Ovary (tissue), 9 donors: ENCODE data around the gene TCIRG1. TPM values are rescaled to one million over a fixed set of nuclear protein-coding genes. Genes with fewer than 3 reads are reported as not detected.
A peak's percentile ranks its signal among the peaks of the same experiment; 100 is the strongest.

Experiments
- DNase-seq, 5 donors: peaks; one replicate each; pipeline ENCODE4 v3.0.0-alpha.2; 2019 to 2020
- H3K27ac ChIP-seq, 2 donors: fragments of 200-600 bp; one replicate each; pipeline versions ENCODE4 v1.5.1 to v1.8.0; 2019 to 2022
- H3K27me3 ChIP-seq: fragments of 200-600 bp; one replicate; pipeline ENCODE4 v1.8.0; 2022
- H3K36me3 ChIP-seq: fragments of 200-600 bp; sonication (generic); one replicate; pipeline ENCODE4 v1.5.1; 2019
- H3K4me1 ChIP-seq: one replicate; pipeline ENCODE4 v1.8.1; 2013; ENCODE audit warnings: mild to moderate bottlenecking, moderate library complexity; ENCODE audit not compliant: insufficient read depth
- H3K4me3 ChIP-seq: fragments of 200-600 bp; sonication (generic); one replicate; pipeline ENCODE4 v1.5.1; 2017
- H3K9me3 ChIP-seq, 2 donors: fragments of 200-600 bp in 1 of 2; sonication (generic) in 1 of 2; one replicate each; pipeline versions ENCODE4 v1.5.1 to v1.8.1; 2013 to 2019; ENCODE audit warnings: mild to moderate bottlenecking in 1 of 2, moderate library complexity in 1 of 2
- EP300 ChIP-seq: sonication (generic); formaldehyde crosslinking; IDR thresholded peaks from one replicate; pipeline ENCODE4 v1.6.1; 2017; ENCODE audit warnings: antibody characterized with exemption
- POLR2A ChIP-seq: fragments of 450-650 bp; IDR thresholded peaks from one replicate; pipeline ENCODE4 v1.6.1; 2017; ENCODE audit warnings: antibody characterized with exemption, mild to moderate bottlenecking, moderate library complexity
- WGBS, 3 donors: extraction: QIAGEN DNeasy Blood & Tissue Kit in 1 of 3; methylation state at CpG; one replicate each; pipeline versions ENCODE4 v1.1.5 to v1.1.7; 2013 to 2017; 5-methylcytosine and 5-hydroxymethylcytosine counted together
- intact Hi-C, 4 donors: fragments of 100-400 bp; cut with DNase I; formaldehyde crosslinking; loops; one replicate each; pipeline versions ENCODE4 v1.11.0 to v1.15.1; 2022 to 2023
- microRNA-seq, 3 donors: library from miRNA; unstranded; fragments of <30 nt; microRNA quantifications; one replicate each; pipeline versions ENCODE4 to v1.2.0, GENCODE V29; 2019 to 2020
- polyA plus RNA-seq, 2 donors: library from polyadenylated mRNA; stranded (reverse); fragments of 200-250 nt in 1 of 2; fragments of 350-450 nt in 1 of 2; fragmentation: Illumina TruSeq in 1 of 2; extraction: RNeasy Lipid Tissue Mini Kit (QIAGEN cat#74804) in 1 of 2; gene quantifications; one replicate each; pipeline ENCODE4 v1.2.3, GENCODE V29; 2013 to 2014
- small RNA-seq: library from RNA; depleted of rRNA; stranded (forward); fragments of <200 nt; gene quantifications from one replicate; pipeline ENCODE3, GENCODE V24; 2016
- total RNA-seq, 7 donors: library from RNA; depleted of rRNA in 2 of 7; stranded (reverse); fragments of >200 nt in 2 of 7; fragmentation: NEBNext Ultra II Directional in 3 of 7; extraction: Animal tissue kit (Norgen Biotek cat#: 25700) in 3 of 7; gene quantifications; one replicate each; pipeline versions ENCODE4 v1.1.0 to v1.2.4, GENCODE V29; 2016 to 2023
- TF ChIP-seq, protein P1 (sequence below), 3 donors: fragments of 450-650 bp in 2 of 3; fragments of 200-600 bp in 1 of 3; IDR thresholded peaks; one replicate each; pipeline versions ENCODE4 v1.5.1 to v1.8.0; 2016 to 2022; ENCODE audit warnings: antibody characterized with exemption in 3 of 3, mild to moderate bottlenecking in 1 of 3
- donor health status: DM: no; HTN: no; CAD: no; lungs with moderate emphysema.
- donor health status: DM: no; HTN: no; CAD: no.
- donor health status: Bipolar disorder and iron deficiency.
- donor health status: DM: yes; HTN: yes; CAD: no.
- donor health status: DM: no; HTN: no; CAD: no.
- donor health status: DM: yes; HTN: yes; CAD: no.

Gene TCIRG1
- total and polyA plus RNA-seq, 9 donors = 2.2 to 109 (median 77.4) TPM

GRCh38 chr11:68093565-68093964, 54.7 kb downstream of the TCIRG1 start:
- intact Hi-C loops = loop anchor here in 1 of 4 donors (10.0 kb wide), 1 partner anchor 49 kb away; no protein-coding TSS in a partner anchor
- no peak overlapping the region for H3K27ac ChIP-seq
- 92 to 94% (median 92%) methylated on average over 4 of the region's 4 CpGs for WGBS, 3 donors
- H3K9me3 ChIP-seq = no peaks in the 10 kb centered on the region
- TF ChIP-seq POLR2A = no peak
- TF ChIP-seq EP300 = no peak
- TF ChIP-seq, protein P1, sequence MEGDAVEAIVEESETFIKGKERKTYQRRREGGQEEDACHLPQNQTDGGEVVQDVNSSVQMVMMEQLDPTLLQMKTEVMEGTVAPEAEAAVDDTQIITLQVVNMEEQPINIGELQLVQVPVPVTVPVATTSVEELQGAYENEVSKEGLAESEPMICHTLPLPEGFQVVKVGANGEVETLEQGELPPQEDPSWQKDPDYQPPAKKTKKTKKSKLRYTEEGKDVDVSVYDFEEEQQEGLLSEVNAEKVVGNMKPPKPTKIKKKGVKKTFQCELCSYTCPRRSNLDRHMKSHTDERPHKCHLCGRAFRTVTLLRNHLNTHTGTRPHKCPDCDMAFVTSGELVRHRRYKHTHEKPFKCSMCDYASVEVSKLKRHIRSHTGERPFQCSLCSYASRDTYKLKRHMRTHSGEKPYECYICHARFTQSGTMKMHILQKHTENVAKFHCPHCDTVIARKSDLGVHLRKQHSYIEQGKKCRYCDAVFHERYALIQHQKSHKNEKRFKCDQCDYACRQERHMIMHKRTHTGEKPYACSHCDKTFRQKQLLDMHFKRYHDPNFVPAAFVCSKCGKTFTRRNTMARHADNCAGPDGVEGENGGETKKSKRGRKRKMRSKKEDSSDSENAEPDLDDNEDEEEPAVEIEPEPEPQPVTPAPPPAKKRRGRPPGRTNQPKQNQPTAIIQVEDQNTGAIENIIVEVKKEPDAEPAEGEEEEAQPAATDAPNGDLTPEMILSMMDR (IDR thresholded peaks at IDR 0.05) = no peak
- no peak overlapping the region for H3K4me3 ChIP-seq
- H3K27me3 ChIP-seq = no peaks in the 10 kb centered on the region
- no peaks in the 10 kb centered on the region for H3K36me3 ChIP-seq
- no peak for DNase-seq
- no peaks in the 10 kb centered on the region for H3K4me1 ChIP-seq

DNA sequence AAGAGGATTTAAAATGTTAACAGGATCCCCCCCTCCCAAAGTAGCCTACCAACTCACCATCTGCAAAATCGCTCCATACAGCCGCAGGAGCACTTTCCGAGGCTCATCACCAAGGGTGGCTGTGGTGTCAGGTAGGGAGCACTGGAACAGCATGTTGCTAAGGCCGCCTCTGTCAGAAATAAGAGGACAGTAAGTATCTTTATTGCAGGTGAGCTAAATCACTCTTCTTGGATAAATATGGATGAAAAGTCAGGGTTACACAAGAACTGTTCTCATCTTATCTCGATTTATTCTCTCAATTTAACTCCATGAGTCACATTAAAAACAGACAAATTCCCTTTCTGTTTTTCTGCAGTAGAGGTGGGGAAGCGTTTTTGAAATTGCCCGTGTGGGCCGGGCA, 58.1 kb downstream of the TCIRG1 start:
- no peak for DNase-seq
- no peak overlapping the region for H3K27ac ChIP-seq
- H3K9me3 ChIP-seq = no peaks in the 10 kb centered on the region
- WGBS, 3 donors = 92 to 95% (median 92%) methylated on average over 8 of the region's 8 CpGs
- no peak overlapping the region for H3K4me3 ChIP-seq
- peaks cover 3% of the 10 kb centered on the region for H3K4me1 ChIP-seq
- no peaks in the 10 kb centered on the region for H3K27me3 ChIP-seq
- TF ChIP-seq EP300 = no peak
- no peak for TF ChIP-seq POLR2A
- TF ChIP-seq, protein P1 (IDR thresholded peaks at IDR 0.05) = no peak
- no peaks in the 10 kb centered on the region for H3K36me3 ChIP-seq
- intact Hi-C loops = loop anchor here in 1 of 4 donors (10.0 kb wide), 1 partner anchor 52 kb away; no protein-coding TSS in a partner anchor

GRCh38 chr11:68099057-68099456, 60.2 kb downstream of the TCIRG1 start:
- Histone ChIP-seq H3K27me3 (no peaks in the 10 kb centered on the region), H3K9me3 (no peaks in the 10 kb centered on the region), H3K36me3 (no peaks in the 10 kb centered on the region), H3K4me3 (no peak overlapping the region), H3K27ac (peak overlapping the region in 1 of 2 donors; percentile 22), H3K4me1 (peaks cover 3% of the 10 kb centered on the region)
- DNase-seq = no peak
- intact Hi-C loops = loop anchor here in 1 of 4 donors (10.0 kb wide), 1 partner anchor 54 kb away; no protein-coding TSS in a partner anchor
- no peak for TF ChIP-seq EP300
- TF ChIP-seq, protein P1 (IDR thresholded peaks at IDR 0.05) = no peak
- no peak for TF ChIP-seq POLR2A

DNA sequence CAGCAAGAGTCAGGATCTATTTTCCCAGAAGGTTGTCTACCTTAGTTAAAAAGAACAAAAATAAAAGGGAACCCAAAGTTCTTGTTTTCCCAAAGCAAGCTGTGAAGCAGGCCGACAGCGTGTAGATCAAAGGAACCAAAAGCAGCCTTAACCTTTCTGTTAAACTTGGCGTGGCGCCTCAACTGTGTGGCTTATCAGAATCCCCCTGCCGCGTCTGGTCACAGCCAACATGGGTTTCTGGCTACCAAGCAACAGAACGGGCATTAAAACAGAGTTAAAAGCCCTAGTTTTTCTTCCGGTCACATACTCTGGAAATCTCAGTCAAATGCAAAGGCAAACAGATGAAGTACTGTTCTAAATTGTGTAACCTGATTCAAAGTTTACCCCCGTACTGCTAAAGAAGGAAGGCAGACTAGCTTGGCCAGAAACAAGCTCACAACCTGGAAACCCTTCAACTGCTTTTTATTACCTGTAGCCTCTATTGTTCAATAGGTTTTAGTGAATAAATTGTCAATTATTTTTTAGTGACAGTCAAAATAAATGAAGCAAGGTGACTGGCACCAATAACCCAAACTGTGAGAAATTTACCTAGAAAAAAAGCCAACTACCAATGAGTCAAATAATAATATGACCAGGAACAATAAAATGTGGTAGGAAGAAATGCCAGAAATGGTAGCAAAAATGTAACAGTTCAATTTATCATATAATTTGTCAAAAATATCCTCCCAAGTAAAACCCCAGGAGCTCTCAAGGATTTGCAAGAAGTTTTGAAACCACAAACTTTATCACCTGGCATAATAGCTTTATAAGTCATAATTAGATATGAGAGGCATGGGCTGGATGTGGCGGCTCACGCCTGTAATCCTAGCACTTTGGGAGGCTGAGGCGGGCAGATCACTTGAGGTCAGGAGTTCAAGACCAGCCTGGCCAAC, 60.9 kb downstream of the TCIRG1 start:
- no peaks in the 10 kb centered on the region for H3K27me3 ChIP-seq
- no peaks in the 10 kb centered on the region for H3K36me3 ChIP-seq
- WGBS, 3 donors = 25 to 37% (median 25%) methylated on average over 12 of the region's 12 CpGs
- peak overlapping the region in 1 of 2 donors; percentile 22 for H3K27ac ChIP-seq
- H3K4me1 ChIP-seq = peaks cover 3% of the 10 kb centered on the region
- DNase-seq = peak; percentile 62 to 81 (median 69)
- H3K9me3 ChIP-seq = no peaks in the 10 kb centered on the region
- intact Hi-C loops = loop anchor here in 1 of 4 donors (10.0 kb wide), 1 partner anchor 55 kb away; no protein-coding TSS in a partner anchor
- no peak for TF ChIP-seq POLR2A
- TF ChIP-seq, protein P1 (IDR thresholded peaks at IDR 0.05) = no peak
- no peak for TF ChIP-seq EP300
- no peak overlapping the region for H3K4me3 ChIP-seq

Small RNAs within 50 kb of the gene (microRNA-seq; reads per million reads assigned to microRNA genes)
- gene MIR4691 (0 reads per million in 3 donors), gene MIR6753 (0 reads per million in 3 donors), gene MIR7113 (0 to 0.47 (median 0.36) reads per million in 3 donors)

Small RNAs within 50 kb of the gene (small RNA-seq; reads per million reads assigned to genes)
- gene MIR6753 = not detected

Other genes with a start within 250 kb of the TCIRG1 start
- 10 to 100 TPM in 6 of 7 donors, 1 to 10 TPM in 1; 9.0 to 39.6 (median 14.2) TPM for gene UNC93B1, start 34.9 kb upstream of the TCIRG1 start, total RNA-seq
- 10 to 100 TPM in 1 of 2 donors, 1 to 10 TPM in 1; 9.6 to 11.1 TPM for gene UNC93B1, start 34.9 kb upstream of the TCIRG1 start, polyA plus RNA-seq
- 10 to 100 TPM in 3 of 7 donors, 1 to 10 TPM in 4; 1.8 to 65.3 (median 8.9) TPM for gene ALDH3B1, start 28.7 kb upstream of the TCIRG1 start, total RNA-seq
- gene ALDH3B1, start 28.7 kb upstream of the TCIRG1 start, polyA plus RNA-seq = 1 to 10 TPM; 3.9 to 4.7 TPM
- 100 to 1,000 TPM in 5 of 7 donors, 10 to 100 TPM in 2; 95.6 to 163 (median 107) TPM for gene NDUFS8, start 8.3 kb upstream of the TCIRG1 start, total RNA-seq
- gene NDUFS8, start 8.3 kb upstream of the TCIRG1 start, polyA plus RNA-seq = 10 to 100 TPM; 15.3 to 80.1 TPM
- gene CHKA, start 82.4 kb downstream of the TCIRG1 start, total RNA-seq = 10 to 100 TPM; 20.7 to 45.3 (median 31.4) TPM
- 10 to 100 TPM; 15.6 to 26.3 TPM for gene CHKA, start 82.4 kb downstream of the TCIRG1 start, polyA plus RNA-seq
- gene KMT5B, start 174.3 kb downstream of the TCIRG1 start, total RNA-seq = 10 to 100 TPM; 25.5 to 59.1 (median 50.6) TPM
- gene KMT5B, start 174.3 kb downstream of the TCIRG1 start, polyA plus RNA-seq = 10 to 100 TPM; 25.5 to 36.8 TPM
- 10 to 100 TPM; 17.3 to 47.3 (median 34.1) TPM for gene C11orf24, start 232.9 kb downstream of the TCIRG1 start, total RNA-seq
- 10 to 100 TPM; 14.7 to 16.1 TPM for gene C11orf24, start 232.9 kb downstream of the TCIRG1 start, polyA plus RNA-seq